Measurements from ENCODE around the gene PPP4R2. TPM values are rescaled to one million over a fixed set of nuclear protein-coding genes. Genes with fewer than 3 reads are reported as not detected.

PPP4R2 gene
- total RNA-seq: 44.6 and 46.8 TPM in 2 replicates

GRCh38 chr3:72996473-72997333, at the start of gene PPP4R2:
PPP4R2 (plus strand) TSS chr3:72996811; CDS start chr3:72997038, 227 bp downstream.

GRCh38 chr3:73061416-73061815, 64.8 kb downstream of the PPP4R2 start, which contains the start of gene EBLN2:
EBLN2 (plus strand) TSS chr3:73061659; CDS start chr3:73062082, 423 bp downstream.

Other genes with a start within 250 kb of the PPP4R2 start
- 12.6 and 13.8 TPM in 2 replicates for gene SHQ1, start 148.4 kb upstream of the PPP4R2 start, total RNA-seq
- 24.1 and 34.0 TPM in 2 replicates for gene GXYLT2, start 108.8 kb upstream of the PPP4R2 start, total RNA-seq
- gene EBLN2, start 64.8 kb downstream of the PPP4R2 start, total RNA-seq: 3.3 and 3.8 TPM in 2 replicates